M059J (cell line): ENCODE data around the gene STXBP3. TPM values are rescaled to one million over a fixed set of nuclear protein-coding genes. Genes with fewer than 3 reads are reported as not detected.

Experiments used
- DNase-seq: peaks from one replicate; pipeline ENCODE4 v3.0.0-alpha.2; 2012; ENCODE audit warnings: low read depth
- total RNA-seq: library from RNA; depleted of rRNA; stranded (reverse); fragments of >200 nt; shearing (Covaris generic); gene quantifications from 2 replicates; pipeline ENCODE4 v1.2.3, GENCODE V29; 2014

Gene STXBP3
- total RNA-seq, 1 experiment from 2014 or later, result 55.4 TPM

DNA sequence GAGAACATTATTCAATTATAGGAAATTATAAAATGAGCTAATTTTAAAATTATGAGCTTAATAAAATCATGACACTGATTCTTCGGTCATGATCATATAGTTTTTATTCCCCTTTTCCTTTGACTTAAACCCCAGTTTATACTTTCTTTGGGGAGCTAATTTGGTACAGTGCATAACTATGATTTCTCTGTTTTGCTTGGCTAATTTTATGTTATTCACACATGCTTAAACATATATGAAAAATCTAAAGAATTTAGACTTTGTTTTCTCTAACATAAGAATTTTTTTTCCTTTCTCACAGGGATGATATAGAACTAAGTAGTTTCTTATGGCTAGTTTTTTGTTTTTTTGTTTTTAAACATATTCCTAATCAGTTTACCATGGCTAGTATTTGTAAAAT lies 52.5 kb downstream of the STXBP3 start:
- no peak for DNase-seq

DNA sequence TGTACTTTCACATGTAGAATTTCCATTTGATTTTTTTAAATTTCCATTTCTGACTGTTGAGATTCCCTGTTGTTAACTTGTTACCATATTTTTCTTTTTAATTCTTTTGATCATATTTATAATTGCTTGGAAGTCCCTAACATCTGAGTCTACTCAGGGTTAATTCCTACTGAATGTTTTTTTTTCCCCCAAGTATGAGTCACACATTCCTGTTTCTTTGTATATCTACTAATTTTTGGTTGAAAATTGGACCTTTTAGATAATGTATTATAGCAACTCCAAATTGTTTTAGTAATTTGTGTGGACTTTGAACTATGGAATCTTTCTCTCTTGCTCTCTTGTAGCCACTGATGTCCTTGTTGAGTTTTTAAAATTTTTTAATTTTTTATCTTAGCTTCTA lies 54.6 kb downstream of the STXBP3 start:
- DNase-seq, result peak; percentile 39

DNA sequence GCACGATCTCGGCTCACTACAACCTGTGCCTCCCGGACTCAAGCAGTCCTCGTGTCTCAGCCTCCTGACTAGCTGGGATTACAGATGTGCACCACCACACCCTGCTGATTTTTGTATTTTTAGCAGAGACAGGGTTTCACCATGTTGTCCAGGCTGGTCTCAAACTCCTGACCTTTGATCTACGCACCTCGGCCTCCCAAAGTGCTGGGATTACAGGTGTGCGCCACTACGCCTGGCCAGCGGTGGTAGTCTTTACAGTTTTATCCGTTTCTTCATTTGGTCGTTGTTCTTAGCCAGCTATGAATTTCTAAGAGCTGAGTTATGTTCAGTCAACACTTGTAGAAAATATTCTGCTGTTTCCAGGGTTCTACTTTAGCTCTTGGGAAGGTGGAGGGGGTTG lies 57.1 kb downstream of the STXBP3 start:
- no peak for DNase-seq

DNA sequence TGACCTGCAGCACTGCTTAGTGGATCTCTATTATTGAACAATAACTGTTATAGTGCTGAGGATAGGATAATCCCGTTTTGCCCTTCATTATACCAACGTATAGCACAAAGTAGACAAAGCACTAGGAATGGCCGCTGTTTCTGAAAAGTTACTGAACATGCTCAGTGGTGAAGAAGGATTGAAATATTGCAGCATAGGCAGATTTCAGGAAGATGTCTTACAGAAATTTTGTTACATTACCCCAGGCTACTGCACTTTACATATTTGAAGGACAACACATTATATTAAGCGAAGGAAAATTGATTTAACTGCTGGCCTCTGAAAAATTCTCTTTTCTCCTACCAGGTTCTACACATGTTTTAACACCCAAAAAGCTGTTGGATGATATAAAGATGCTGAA lies 62.0 kb downstream of the STXBP3 start:
- DNase-seq, result no peak

DNA sequence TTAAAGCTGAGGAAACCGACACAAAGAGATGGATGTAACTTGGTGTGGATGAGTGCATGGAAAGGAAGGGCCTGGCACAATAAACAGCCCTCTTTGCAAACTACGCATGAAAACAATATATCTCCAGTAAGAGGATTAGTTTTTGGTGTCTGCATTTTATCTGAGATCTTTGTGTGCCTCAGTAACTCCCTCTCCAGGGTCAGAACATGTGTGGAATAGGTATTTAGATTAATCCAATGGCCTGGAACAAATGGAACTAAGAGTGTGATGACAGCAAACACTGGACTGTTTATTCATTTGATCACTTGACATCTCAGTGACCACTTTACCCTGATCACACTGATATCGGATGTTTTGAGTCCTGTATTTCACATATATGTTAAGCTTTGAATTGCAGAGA lies 65.1 kb downstream of the STXBP3 start:
- DNase-seq, result no peak

DNA sequence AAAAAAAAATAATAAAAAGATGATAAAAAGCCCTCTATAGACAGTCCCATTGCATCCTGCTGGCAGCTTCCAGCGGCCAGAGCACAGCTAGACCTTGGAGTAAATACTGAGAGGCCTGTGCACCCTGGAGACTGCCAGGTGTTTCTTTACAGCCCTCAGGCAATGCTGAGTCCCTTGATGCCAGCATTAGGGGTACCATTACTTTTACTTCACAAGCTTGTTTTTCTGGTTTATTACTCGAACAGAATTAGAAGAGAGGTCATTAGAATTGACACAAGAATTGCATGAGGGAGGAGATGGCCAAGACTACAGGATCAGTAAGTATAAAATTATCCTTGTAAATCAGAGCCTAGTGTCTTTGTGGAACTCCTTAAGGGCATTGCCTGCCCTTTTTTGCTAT lies 66.9 kb downstream of the STXBP3 start:
- peak; percentile 59 for DNase-seq

DNA sequence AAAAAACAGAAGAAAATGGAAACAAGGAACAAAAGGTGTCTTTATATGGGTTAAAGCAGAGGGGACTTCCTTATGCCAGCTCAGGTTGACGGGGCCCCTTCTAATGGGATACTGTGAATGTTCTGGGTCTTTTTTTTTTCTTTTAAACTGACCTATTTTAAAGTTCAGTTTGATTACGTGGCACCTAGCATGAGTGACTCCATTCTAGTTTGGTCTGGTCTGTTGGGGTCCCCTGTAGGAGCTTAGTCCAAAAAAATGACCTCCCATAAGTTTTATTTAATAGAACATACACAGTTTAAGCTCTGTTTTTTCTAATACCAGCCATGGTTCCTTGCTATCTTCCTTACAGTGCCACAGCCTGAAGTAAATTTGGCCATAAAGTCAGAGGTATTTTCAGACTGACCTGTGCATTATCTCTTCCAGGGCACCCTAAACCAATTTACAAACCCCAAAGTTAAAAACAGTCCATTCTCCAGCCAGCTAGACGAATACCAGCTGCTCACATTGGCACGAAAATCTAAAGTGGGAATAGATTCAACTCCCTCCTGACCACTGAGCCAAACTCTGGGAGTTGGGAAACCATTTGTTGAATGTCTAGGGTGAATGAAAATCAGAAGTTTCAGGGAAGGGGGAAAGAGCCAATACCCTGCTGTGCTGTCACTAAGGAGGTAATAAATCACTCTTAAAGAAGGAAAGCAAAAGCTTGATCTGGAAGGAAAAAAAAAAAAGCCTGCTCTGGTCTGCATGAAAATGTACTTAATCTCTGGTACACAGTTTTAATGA lies 68.1 kb downstream of the STXBP3 start:
- peak; percentile 62 for DNase-seq

DNA sequence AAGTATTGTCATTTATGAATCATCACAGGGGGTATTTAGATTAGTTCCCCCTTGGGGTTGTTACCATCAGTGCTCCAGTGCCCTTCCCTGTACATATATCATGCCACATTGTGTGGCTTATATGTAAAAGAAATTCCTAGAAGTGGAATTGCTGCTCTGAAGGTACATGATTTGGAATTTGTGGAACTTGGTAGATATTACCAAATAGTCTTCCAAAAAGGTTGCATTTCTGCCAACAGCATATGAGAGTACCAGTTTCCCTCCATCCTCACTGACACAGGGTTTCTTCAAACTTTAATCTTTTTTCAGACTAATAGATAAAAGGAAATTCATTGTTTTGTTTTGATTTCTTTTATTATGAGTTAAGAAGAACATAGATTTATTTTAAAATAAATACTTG lies 69.1 kb downstream of the STXBP3 start:
- peak; percentile 36 for DNase-seq

DNA sequence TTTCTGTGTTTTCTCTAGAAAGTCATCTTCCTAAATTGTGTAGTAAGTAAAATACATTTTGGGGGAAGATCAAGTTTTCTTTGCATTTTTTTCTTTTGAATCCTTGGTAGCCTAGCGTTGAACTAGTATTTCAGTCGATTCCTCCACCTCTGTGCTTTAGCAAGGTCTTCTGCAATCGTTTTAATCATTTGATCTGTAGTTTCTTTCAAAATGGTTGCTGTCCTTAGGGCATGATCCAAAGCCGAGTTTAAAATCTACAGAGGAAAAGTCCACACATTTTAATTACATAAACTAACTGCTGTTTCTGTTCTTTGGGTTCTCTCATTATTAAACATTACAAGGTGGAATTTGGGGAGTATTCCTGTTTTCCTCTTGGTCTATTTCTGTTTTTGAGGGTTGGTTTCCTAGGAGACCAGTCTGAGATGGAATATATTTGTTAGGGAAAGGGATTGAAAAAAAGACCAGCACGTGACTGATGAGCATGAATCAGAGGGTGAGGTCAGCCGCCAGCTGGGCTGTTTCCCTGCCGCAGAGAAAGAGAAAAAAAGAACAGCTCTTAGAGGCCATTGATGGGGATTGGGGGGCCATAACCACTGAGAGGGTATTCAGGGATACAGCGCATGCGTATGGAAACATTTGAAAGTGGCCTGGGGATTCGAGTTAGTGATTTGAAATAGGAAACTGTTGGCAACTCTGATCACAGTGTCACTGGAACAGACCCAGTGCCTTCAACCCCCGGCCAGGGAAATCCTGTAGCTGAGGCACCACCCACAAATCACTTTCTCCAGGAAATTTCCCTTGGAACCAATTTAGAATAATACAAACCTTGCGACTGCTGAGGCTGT lies 69.8 kb downstream of the STXBP3 start:
- DNase-seq, result peak; percentile 98

DNA sequence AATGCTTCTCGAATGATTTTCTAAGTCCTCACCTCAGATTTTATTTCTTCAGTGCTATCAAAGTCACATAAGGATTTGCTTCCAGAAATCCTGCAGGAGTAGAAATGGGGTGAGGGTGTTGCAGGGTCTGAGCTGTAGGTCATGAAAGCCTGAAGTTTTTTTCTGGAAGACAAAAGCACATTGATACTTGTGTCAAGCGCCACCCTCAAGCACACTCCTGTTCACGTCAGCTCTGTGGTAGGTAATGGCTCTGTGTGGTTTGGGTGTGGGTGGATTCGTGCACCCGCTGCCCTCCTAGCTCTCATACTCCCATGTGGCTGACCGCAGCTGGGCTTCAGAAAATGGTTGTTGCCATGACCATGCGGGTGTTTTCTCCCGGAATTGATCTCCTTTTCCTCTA lies 70.5 kb downstream of the STXBP3 start:
- peak; percentile 97 for DNase-seq

DNA sequence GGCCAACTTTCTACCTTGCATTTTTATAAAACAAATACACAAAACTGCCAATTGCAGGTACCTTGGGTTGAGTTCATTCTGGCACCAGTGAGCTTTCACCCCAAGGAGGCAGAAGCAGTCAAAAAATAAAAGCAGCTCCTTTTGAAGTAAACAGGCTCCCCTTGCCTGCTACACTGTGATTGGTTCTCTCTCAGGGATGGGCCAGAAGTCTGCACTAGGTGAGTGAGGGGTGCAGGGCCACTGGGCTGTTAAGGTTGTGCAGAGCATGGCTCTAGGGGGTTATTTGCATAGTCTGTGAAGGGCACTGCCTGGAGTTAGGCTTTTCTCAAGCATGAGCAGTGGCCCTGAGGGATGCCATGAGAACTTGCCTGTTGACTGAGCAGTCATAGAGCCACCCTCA lies 71.3 kb downstream of the STXBP3 start:
- peak; percentile 29 for DNase-seq

DNA sequence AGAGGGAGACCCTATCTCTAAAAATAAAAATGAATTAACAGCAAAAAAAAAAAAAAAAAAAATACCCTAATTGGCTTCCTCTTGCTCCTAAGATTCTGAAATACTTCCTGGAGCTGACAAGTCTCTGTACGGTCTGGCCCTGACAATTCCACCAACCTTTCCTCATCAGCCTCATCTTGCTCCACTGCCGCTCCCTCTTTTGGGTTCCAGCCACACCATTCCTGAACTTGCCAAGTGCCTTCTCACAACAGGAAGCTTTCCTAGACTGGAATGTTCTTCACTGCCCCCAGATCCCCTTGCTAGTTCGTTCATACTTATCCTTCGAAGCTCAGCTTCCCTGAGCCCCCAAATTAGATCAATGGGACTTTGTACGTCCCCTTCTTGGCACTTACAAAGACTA lies 73.4 kb downstream of the STXBP3 start:
- DNase-seq, result no peak

DNA sequence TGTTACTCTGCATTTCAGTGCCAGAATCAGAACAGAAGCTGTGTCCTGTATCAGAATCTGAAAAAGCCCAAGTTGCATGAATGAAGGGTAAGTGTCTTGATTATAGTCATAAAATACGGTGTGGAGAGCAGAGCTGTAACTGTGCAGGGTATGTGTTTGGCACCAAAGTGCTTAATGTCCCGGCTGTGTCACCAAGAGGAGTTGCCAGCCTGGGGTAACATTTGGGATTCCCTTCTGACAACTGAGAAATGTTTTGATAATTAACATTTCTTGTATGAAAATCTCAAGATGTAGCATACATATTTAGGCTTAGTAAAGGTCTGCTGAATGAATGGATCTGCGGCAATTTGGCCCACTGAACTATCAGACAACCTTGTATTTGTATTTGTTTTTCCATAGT lies 77.2 kb downstream of the STXBP3 start:
- no peak for DNase-seq

DNA sequence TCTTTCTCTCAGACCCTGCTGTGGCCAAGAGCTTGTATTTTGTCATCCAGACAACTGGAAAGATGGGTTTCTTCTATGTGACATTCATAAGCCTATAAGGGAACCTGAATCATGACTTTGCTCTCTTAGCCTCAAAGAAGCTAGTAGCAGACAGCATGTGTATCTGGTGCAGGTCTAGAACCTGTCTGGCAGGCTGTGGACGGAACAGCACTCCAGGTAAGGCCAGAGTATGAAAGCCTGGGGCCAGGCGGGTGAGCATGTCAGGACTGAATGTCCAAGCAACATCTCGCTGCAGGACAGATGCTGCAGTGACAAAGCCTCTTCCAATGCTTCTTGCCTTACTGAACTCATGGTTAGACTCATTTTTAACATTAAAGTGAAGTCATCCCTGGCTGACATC lies 77.6 kb downstream of the STXBP3 start:
- no peak for DNase-seq

DNA sequence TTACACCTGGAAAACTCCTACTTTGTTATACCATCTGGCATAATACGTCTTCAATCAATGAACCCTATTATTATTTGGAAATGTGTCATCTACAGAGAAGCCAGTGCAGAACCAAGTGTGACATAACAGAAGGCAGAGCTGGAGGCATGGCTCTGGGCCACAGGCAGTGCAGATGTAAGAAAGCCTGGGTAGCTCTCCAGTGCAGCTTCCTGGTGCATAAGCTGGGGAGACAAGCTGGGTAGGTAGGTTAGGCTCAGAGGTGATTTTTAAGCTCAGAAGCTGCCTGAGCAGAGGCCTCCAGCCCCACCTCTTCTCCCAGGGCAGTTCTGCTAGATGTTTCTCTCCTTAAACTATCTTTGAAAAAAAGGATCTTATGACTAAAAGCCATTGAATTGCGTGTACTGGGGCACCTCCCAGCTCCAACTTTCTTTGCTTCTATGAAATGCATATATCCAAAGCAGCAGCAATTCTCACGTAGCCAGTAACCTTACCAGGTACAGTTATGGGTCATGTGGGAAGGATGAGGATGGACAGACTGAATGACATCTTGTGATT lies 79.7 kb downstream of the STXBP3 start:
- DNase-seq, result no peak

DNA sequence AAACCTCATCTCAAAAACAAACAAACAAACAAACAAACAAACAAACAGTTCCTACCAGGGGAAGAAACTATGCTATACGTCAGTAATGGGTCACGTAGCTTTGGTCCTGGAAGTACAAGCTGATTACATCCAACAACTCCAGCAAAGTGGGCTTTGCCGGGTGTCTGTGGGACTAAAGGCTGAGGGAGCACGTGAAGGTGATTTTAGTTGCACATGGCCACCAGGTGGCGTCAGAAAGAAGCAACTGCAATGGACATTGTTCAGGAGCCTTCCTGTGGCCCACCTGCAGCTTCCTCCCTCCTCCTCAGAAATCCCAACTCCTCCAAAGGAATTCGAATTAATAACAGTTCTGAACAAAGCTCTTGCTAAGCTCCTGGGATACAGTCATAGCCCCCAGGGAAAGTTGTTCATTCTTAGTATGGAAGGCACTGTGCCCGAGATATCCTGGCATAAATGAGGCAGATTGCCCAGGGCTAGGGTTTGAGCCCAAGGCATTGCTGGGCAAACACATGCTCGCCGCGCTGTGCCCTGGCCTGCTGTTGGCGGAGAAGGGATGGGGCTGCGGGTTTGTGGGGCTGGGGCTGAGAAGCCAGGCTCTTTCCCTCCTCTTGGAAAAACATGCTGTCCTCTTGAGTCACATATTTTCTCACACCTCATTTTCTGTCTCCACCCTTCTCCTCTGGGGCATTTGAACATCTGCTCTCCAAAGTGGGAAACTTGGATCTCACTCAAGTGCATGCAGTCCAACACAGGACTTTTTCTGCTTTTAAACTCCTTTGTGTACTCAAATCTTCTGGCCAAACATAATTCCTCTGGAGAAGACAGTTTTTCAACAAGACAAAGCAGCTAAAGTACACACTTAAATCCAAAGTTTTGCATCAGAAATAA lies 81.8 kb downstream of the STXBP3 start:
- DNase-seq, result peak; percentile 93

DNA sequence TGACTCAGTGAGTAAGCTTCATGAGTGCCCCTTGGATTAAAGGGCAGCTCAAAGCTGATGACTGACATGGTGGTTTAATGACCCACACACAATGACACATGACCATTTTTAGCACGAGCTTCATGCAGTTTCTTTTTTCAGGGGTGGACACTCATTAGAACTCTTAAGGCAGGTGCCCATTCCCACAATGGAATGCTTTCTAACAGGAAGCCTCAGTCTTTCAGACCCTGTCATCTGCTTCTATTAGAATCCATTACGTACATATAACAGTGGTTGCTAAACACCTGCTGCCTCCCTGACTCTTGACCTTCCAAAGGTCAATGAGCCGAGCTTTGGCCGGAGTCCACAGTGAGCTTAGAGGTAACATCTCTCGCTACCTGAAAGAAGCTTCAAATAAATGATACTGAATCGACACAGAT lies 83.0 kb downstream of the STXBP3 start:
- DNase-seq, result peak; percentile 87

DNA sequence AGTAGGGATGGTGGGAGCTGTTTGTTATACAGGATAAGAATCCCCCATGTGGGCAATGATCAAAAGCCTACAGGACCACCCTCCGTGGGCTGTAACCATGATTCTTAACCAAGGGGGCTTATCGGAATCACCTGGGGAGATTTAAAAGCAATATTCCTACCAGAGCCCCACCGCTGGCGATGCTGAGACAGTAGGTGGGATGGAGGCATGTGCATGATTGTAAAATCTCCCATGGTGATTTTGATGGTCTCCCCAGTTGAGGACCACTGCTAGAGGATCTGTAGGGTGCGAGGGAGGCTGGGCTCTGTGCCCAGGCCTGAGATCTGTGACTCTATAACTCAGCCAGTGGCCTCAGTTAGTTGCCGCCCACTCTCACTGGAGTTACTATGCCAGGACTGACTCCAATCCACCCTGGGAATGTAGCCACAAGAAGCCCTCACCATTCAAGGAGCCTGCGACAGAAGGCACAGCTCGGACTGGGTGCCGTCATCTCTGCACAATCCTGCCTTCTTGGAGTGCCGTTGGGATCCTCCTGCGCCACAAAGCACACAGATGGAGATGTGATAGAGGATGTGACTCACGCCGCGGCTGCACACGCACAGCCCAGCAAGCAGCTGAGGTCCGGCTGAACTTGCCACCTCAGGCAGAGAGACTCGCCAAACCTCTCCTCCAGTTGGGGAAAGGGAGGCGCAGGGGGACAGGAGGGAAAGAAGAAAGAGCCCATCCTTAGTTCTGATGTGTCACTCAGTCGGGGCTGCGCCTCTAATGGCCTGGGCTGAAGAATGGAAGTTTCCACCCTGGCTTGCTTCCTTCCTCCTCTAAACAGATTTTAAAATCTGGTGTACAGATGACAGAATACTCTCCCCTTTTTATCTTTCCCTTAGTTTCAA lies 83.9 kb downstream of the STXBP3 start:
- peak; percentile 99 for DNase-seq

DNA sequence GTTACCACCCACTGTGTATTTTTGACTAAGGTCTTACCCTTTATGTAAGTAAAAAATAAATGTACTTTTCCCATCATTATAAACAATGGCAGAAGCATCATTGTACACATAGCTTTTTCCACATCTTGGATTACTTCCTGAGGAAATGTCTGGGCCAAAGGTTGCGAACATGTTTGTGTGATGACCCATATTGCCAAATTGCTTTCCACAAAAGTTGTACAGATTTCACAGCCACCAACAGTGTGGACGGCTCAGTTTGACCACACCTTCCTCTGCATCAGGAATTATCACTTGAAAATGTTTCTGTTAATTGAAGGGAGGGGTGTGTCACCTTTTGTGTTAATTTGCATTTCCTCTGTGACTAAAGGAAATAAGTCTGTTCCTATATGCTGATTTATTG lies 84.8 kb downstream of the STXBP3 start:
- peak; percentile 79 for DNase-seq

DNA sequence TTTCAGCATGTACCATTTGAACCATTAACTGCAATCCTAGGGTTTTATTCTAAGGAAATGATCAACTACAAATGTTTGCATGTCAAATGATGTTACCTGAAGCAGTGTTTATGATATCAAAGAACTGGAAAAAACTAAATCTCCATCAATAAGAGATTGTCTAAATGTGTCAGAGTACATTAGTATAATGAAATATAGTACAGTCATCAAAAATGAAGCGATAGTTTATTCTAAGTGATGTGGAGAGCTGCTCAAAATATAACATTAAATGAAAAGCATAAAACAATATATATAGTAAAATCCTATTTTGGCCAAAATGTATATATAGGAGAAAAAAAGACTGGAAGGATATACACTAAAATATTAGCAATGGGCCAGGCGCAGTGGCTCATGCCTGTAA lies 86.5 kb downstream of the STXBP3 start:
- no peak for DNase-seq

DNA sequence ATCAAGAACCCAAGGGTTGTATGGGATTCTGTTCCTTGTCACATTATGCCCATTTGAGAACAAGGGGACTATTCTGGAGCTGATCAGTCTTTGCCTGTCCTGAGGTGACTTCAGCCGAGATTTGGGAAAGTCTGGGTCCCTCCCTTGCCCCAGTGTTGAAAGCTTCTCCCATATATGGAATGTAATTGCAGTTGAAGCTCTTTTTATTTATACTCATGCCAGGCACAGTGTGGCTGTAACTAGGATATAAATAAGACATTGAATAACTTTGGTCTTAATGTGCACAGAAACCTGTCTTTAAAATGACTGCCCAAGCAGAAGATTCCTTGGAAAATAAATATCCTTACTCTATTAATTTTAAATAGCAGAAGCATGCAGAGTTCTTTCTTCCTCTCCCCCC lies 95.2 kb downstream of the STXBP3 start:
- peak; percentile 10 for DNase-seq
